Endometrial microvascular endothelial cells (primary cell): Measurements from ENCODE around the gene EPHB1. TPM values are rescaled to one million over a fixed set of nuclear protein-coding genes. Genes with fewer than 3 reads are reported as not detected.
"Not testable (repeated sequence)": the region's sequence is repeated elsewhere in the genome, so short reads cannot be mapped to it uniquely, and the experiment has no call there.

Experiments used
- in situ Hi-C: cut with HindIII; loops from 2 replicates; pipeline ENCODE4 v1.10.0; 2017; ENCODE audit warnings: low sequenced_read_pairs, low pct_unique_long_range_greater_than_20kb; ENCODE audit errors: inconsistent ontology term
- total RNA-seq: library from RNA; depleted of rRNA; stranded (reverse); fragments of >200 nt; gene quantifications from one replicate; pipeline ENCODE4 v1.2.3, GENCODE V29; 2015; ENCODE audit errors: inconsistent ontology term

Gene EPHB1
- total RNA-seq, 1 donor from 2014 or later = 0.37 TPM

- in situ Hi-C loops = no loop called here
These were observed 212.5 kb downstream of the EPHB1 start for GRCh38 chr3:135007607-135008006.

GRCh38 chr3:135008326-135008725 lies 213.3 kb downstream of the EPHB1 start:
- in situ Hi-C loops = no loop called here

GRCh38 chr3:135009014-135009413 lies 214.0 kb downstream of the EPHB1 start:
- in situ Hi-C loops = no loop called here

GRCh38 chr3:135012101-135012500 lies 217.0 kb downstream of the EPHB1 start:
- in situ Hi-C loops = no loop called here

GRCh38 chr3:135013206-135013605 lies 218.1 kb downstream of the EPHB1 start:
- in situ Hi-C loops = no loop called here

GRCh38 chr3:135014566-135014965 lies 219.5 kb downstream of the EPHB1 start:
- in situ Hi-C loops = no loop called here

- in situ Hi-C loops = no loop called here
These were observed 222.2 kb downstream of the EPHB1 start for GRCh38 chr3:135017003-135017893.

- in situ Hi-C loops = no loop called here
These were observed 223.3 kb downstream of the EPHB1 start for GRCh38 chr3:135018149-135018923.

GRCh38 chr3:135020181-135020580 lies 225.1 kb downstream of the EPHB1 start:
- in situ Hi-C loops = no loop called here

- in situ Hi-C loops = no loop called here
These were observed 229.1 kb downstream of the EPHB1 start for GRCh38 chr3:135023996-135024658.

GRCh38 chr3:135030768-135031615 lies 235.9 kb downstream of the EPHB1 start:
- in situ Hi-C loops = not testable (repeated sequence)

GRCh38 chr3:135033737-135034136 lies 238.7 kb downstream of the EPHB1 start:
- in situ Hi-C loops = no loop called here

GRCh38 chr3:135034291-135034768 lies 239.3 kb downstream of the EPHB1 start:
- in situ Hi-C loops = no loop called here

GRCh38 chr3:135034891-135035440 lies 239.9 kb downstream of the EPHB1 start:
- in situ Hi-C loops = no loop called here

- in situ Hi-C loops = no loop called here
These were observed 243.1 kb downstream of the EPHB1 start for GRCh38 chr3:135038186-135038585.

GRCh38 chr3:135039536-135039935 lies 244.5 kb downstream of the EPHB1 start:
- in situ Hi-C loops = not testable (repeated sequence)

GRCh38 chr3:135040321-135041240 lies 245.5 kb downstream of the EPHB1 start:
- in situ Hi-C loops = no loop called here
